A549 (cell line): ENCODE measurements around the gene SLC9A9. TPM values are rescaled to one million over a fixed set of nuclear protein-coding genes. Genes with fewer than 3 reads are reported as not detected.

Experiments
- ATAC-seq, 2 experiments: fragments of 200-7000 bp in 1 of 2; fragments of >200 bp in 1 of 2; cut with Nextera tagmentation in 1 of 2; cut with Tn5 transposase in 1 of 2; 3 replicates each; pipeline versions ENCODE4 v1.8.0 to v1.9.1; 2018 to 2020; ENCODE audit warnings: mild to moderate bottlenecking in 1 of 2, moderate library complexity in 1 of 2
- CTCF ChIA-PET: fragments of 300-600 bp; sonication (Branson Sonifier 250); formaldehyde crosslinking; extraction: SDS; loops from one replicate; lab custom pipeline; 2021; ENCODE audit warnings: antibody characterized with exemption, inconsistent platforms; lab: Yijun Ruan, JAX
- POLR2A ChIA-PET: fragments of 350-600 bp; formaldehyde crosslinking; extraction: SDS; loops from one replicate; lab custom pipeline; 2021; ENCODE audit warnings: antibody characterized with exemption, inconsistent platforms; lab: Yijun Ruan, JAX
- DNase-seq, 2 experiments: peaks; one replicate each; pipeline versions ENCODE4 v3.0.0 to v3.0.0-alpha.2; 2011 to 2016; ENCODE audit warnings: low read depth in 1 of 2, low spot score in 1 of 2
- FAIRE-seq: peaks from 2 replicates; lab custom pipeline; 2011; peaks lifted over from hg19 to GRCh38; lab: Jason Lieb, UNC
- H3K27ac ChIP-seq, 2 experiments: fragments of >200 bp; sonication (Bioruptor Twin); formaldehyde crosslinking; 3 replicates each; pipeline ENCODE4 v1.5.1; 2016 to 2017
- H3K4me1 ChIP-seq: fragments of >200 bp; sonication (Bioruptor Twin); formaldehyde crosslinking; 3 replicates; pipeline ENCODE4 v1.6.1; 2016
- H3K4me2 ChIP-seq: fragments of >200 bp; sonication (Bioruptor Twin); formaldehyde crosslinking; 3 replicates; pipeline ENCODE4 v1.6.1; 2016
- H3K4me3 ChIP-seq: fragments of >200 bp; sonication (Bioruptor Twin); formaldehyde crosslinking; 3 replicates; pipeline ENCODE4 v1.5.1; 2016
- H3K9me3 ChIP-seq: fragments of >200 bp; sonication (Bioruptor Twin); formaldehyde crosslinking; 3 replicates; pipeline ENCODE4 v1.6.1; 2016
- ATOH8 ChIP-seq: fragments of 250-450 bp; sonication (Bioruptor Pico); IDR thresholded peaks from 2 replicates; pipeline ENCODE4 v1.5.0; 2020; ENCODE audit warnings: low read depth, mild to moderate bottlenecking, moderate library complexity
- BHLHE40 ChIP-seq: IDR thresholded peaks from 2 replicates; pipeline ENCODE4 v1.6.1; 2012; ENCODE audit warnings: low read depth, low read length, inconsistent platforms
- CBX2 ChIP-seq: fragments of 200-600 bp; sonication (generic); IDR thresholded peaks from 2 replicates; pipeline ENCODE4 v1.6.1; 2016; ENCODE audit warnings: low read depth, mild to moderate bottlenecking, borderline replicate concordance
- CEBPB ChIP-seq, 2 experiments: fragments of >200 bp in 1 of 2; sonication (Bioruptor Twin) in 1 of 2; formaldehyde crosslinking in 1 of 2; IDR thresholded peaks; 2 replicates each; pipeline ENCODE4 v1.6.1; 2012 to 2016
- CHD2 ChIP-seq: fragments of 150-350 bp; IDR thresholded peaks from 2 replicates; pipeline ENCODE4 v1.6.1; 2014; ENCODE audit warnings: low read length; ENCODE audit not compliant: partially characterized antibody
- ELK1 ChIP-seq: fragments of 150-350 bp; IDR thresholded peaks from 2 replicates; pipeline ENCODE4 v1.6.1; 2014; ENCODE audit warnings: low read depth, mild to moderate bottlenecking, low read length
- FOSB ChIP-seq: fragments of 250-450 bp; sonication (Bioruptor Pico); IDR thresholded peaks from 2 replicates; pipeline ENCODE4 v1.5.0; 2020; ENCODE audit warnings: mild to moderate bottlenecking, moderate library complexity
- FOSL2 ChIP-seq, 2 experiments: fragments of 450-650 bp in 1 of 2; fragments of >200 bp in 1 of 2; sonication (Bioruptor Twin) in 1 of 2; formaldehyde crosslinking; IDR thresholded peaks; 2 replicates each; pipeline versions ENCODE4 v1.5.0 to v1.6.1; 2016 to 2020; ENCODE audit warnings: mild to moderate bottlenecking in 1 of 2, moderate library complexity in 1 of 2
- FOXS1 ChIP-seq: fragments of 250-450 bp; sonication (Bioruptor Pico); IDR thresholded peaks from 2 replicates; pipeline ENCODE4 v1.5.0; 2020; ENCODE audit warnings: mild to moderate bottlenecking, moderate library complexity
- HDAC2 ChIP-seq: fragments of 200-600 bp; sonication (generic); IDR thresholded peaks from 2 replicates; pipeline ENCODE4 v1.6.1; 2016
- HES2 ChIP-seq: fragments of >200 bp; sonication (Bioruptor Twin); formaldehyde crosslinking; IDR thresholded peaks from 2 replicates; pipeline ENCODE4 v1.6.1; 2016
- HEYL ChIP-seq: fragments of 250-450 bp; sonication (Bioruptor Pico); IDR thresholded peaks from 2 replicates; pipeline ENCODE4 v1.8.0; 2021; ENCODE audit warnings: mild to moderate bottlenecking, moderate library complexity
- HMGXB4 ChIP-seq: fragments of 250-450 bp; sonication (Bioruptor Pico); IDR thresholded peaks from 2 replicates; pipeline ENCODE4 v1.5.0; 2021; ENCODE audit warnings: mild to moderate bottlenecking, moderate library complexity, borderline replicate concordance
- HOXA7 ChIP-seq: fragments of 250-450 bp; sonication (Bioruptor Pico); IDR thresholded peaks from 2 replicates; pipeline ENCODE4 v1.5.0; 2020; ENCODE audit warnings: mild to moderate bottlenecking, moderate library complexity
- HOXB5 ChIP-seq: fragments of 250-450 bp; sonication (Bioruptor Pico); IDR thresholded peaks from 2 replicates; pipeline ENCODE4 v1.5.0; 2020; ENCODE audit warnings: mild to moderate bottlenecking, moderate library complexity
- JUN ChIP-seq, 2 experiments: fragments of >200 bp; sonication (Bioruptor Twin); formaldehyde crosslinking; IDR thresholded peaks; 2 replicates in 1 of 2; 3 replicates in 1 of 2; pipeline ENCODE4 v1.6.1; 2016 to 2017
- KDM5A ChIP-seq: fragments of 200-600 bp; sonication (generic); IDR thresholded peaks from 2 replicates; pipeline ENCODE4 v1.6.1; 2016; ENCODE audit warnings: antibody characterized with exemption, mild to moderate bottlenecking
- MAX ChIP-seq: IDR thresholded peaks from 2 replicates; pipeline ENCODE4 v1.6.1; 2012
- MYC ChIP-seq: IDR thresholded peaks from 2 replicates; pipeline ENCODE4 v1.6.1; 2012; ENCODE audit warnings: mild to moderate bottlenecking, inconsistent platforms, low read length, improper control_type of control experiment, borderline replicate concordance
- NFE2L2 ChIP-seq: fragments of 150-350 bp; conservative IDR thresholded peaks from 2 replicates; pipeline ENCODE4 v1.6.1; 2014; ENCODE audit warnings: low read length
- PBX3 ChIP-seq: IDR thresholded peaks from 2 replicates; pipeline ENCODE4 v1.6.1; 2012
- PHF8 ChIP-seq: fragments of 200-600 bp; sonication (generic); IDR thresholded peaks from 2 replicates; pipeline ENCODE4 v1.6.1; 2016; ENCODE audit warnings: low read depth, mild to moderate bottlenecking, antibody characterized with exemption, moderate library complexity, borderline replicate concordance
- POLR2A ChIP-seq: IDR thresholded peaks from 2 replicates; pipeline ENCODE4 v1.6.1; 2012; ENCODE audit warnings: mild to moderate bottlenecking, low read length
- POLR2AphosphoS2 ChIP-seq: conservative IDR thresholded peaks from 2 replicates; pipeline ENCODE4 v1.6.1; 2012; ENCODE audit warnings: low read length, improper control_type of control experiment, inconsistent platforms
- REST ChIP-seq: fragments of 200-600 bp; sonication (generic); IDR thresholded peaks from 2 replicates; pipeline ENCODE4 v1.6.1; 2016; ENCODE audit warnings: antibody characterized with exemption, mild to moderate bottlenecking, moderate library complexity
- RFX5 ChIP-seq: fragments of 450-650 bp; IDR thresholded peaks from 2 replicates; pipeline ENCODE4 v1.7.1; 2014; ENCODE audit warnings: antibody characterized with exemption, mild to moderate bottlenecking, moderate library complexity
- SMC3 ChIP-seq: fragments of >200 bp; sonication (Bioruptor Twin); formaldehyde crosslinking; IDR thresholded peaks from 3 replicates; pipeline ENCODE4 v1.6.1; 2018; ENCODE audit warnings: inconsistent platforms
- TFCP2L1 ChIP-seq: fragments of 250-450 bp; sonication (Bioruptor Pico); IDR thresholded peaks from 2 replicates; pipeline ENCODE4 v1.5.0; 2021; ENCODE audit warnings: mild to moderate bottlenecking
- ZFP36 ChIP-seq: fragments of 450-650 bp; IDR thresholded peaks from 2 replicates; pipeline ENCODE4 v1.6.1; 2014; ENCODE audit warnings: borderline replicate concordance; ENCODE audit not compliant: partially characterized antibody
- WGBS: methylation state at CpG from one replicate; pipeline ENCODE4 v1.1.6; 2017; ENCODE audit errors: missing lambda C conversion rate; 5-methylcytosine and 5-hydroxymethylcytosine counted together
- polyA plus RNA-seq, 4 experiments: library from polyadenylated mRNA; depleted of rRNA in 3 of 4; stranded (reverse); fragments of >200 nt; fragmentation: RNase III in 1 of 4; extraction: RNeasy Plus Mini Kit Qiagen cat#74134 plus additional on column Dnase treatment in 1 of 4; gene quantifications; 2 replicates in 3 of 4; 3 replicates in 1 of 4; pipeline ENCODE4 v1.2.3, GENCODE V29; 2011 to 2017

SLC9A9 gene
- polyA plus RNA-seq, 2 of the 4 experiments (the other 2 are of a cell fraction): 0.10 to 0.32 TPM

GRCh38 chr3:143261848-143262247 lies 586.4 kb downstream of the SLC9A9 start (continued):
- no peak for TF ChIP-seq MYC

- H3K4me2 ChIP-seq: no peak overlapping the region
- FAIRE-seq (no peak), ATAC-seq (no peak), DNase-seq (no peak)
- TF ChIP-seq HES2 (no peak), HDAC2 (no peak), JUN (IDR thresholded peaks at IDR 0.05) (no peak), SMC3 (no peak), POLR2AphosphoS2 (no peak), FOXS1 (CRISPR knock-in tag) (no peak), CBX2 (no peak), PHF8 (no peak), NFE2L2 (no peak), TFCP2L1 (no peak), ELK1 (no peak), FOSL2 (IDR thresholded peaks at IDR 0.05) (no peak), FOSL2 (CRISPR knock-in tag; IDR thresholded peaks at IDR 0.05) (no peak), RFX5 (no peak), MYC (no peak), PBX3 (no peak), ATOH8 (CRISPR knock-in tag) (no peak), HOXA7 (CRISPR knock-in tag) (no peak)
- no peak overlapping the region for H3K4me3 ChIP-seq
- H3K9me3 ChIP-seq: no peaks in the 10 kb centered on the region
- POLR2A ChIA-PET: no interaction called here
- CTCF ChIA-PET: no interaction called here
- H3K4me1 ChIP-seq: no peaks in the 10 kb centered on the region
- no peak overlapping the region for H3K27ac ChIP-seq
- 81% methylated on average over 4 of the region's 4 CpGs for WGBS
These were observed 589.6 kb downstream of the SLC9A9 start for GRCh38 chr3:143258692-143259091.

- no peak overlapping the region for H3K27ac ChIP-seq
- no peaks in the 10 kb centered on the region for H3K4me1 ChIP-seq
- DNase-seq (no peak), FAIRE-seq (no peak), ATAC-seq (no peak)
- ChIA-PET POLR2A (no interaction called here), CTCF (interaction anchor here (0.6 kb wide), 1 partner anchor 388 kb away, joined by 6 read pairs; no protein-coding TSS in a partner anchor)
- no peak overlapping the region for H3K4me3 ChIP-seq
- H3K9me3 ChIP-seq: no peaks in the 10 kb centered on the region
- no peak overlapping the region for H3K4me2 ChIP-seq
- TF ChIP-seq POLR2A (no peak), MAX (no peak), HMGXB4 (no peak), JUN (IDR thresholded peaks at IDR 0.05) (no peak), ZFP36 (no peak), CEBPB (IDR thresholded peaks at IDR 0.05) (no peak), FOSB (CRISPR knock-in tag) (no peak), REST (no peak), HOXB5 (CRISPR knock-in tag) (no peak), NFE2L2 (no peak), PHF8 (no peak), KDM5A (no peak), HEYL (CRISPR knock-in tag) (no peak), BHLHE40 (no peak), SMC3 (no peak), CHD2 (no peak)
These were observed 591.9 kb downstream of the SLC9A9 start for GRCh38 chr3:143256416-143256815.
